ENCODE results near the gene GRIK2. TPM values are rescaled to one million over a fixed set of nuclear protein-coding genes. Genes with fewer than 3 reads are reported as not detected.

The GRIK2 gene
- total RNA-seq, 2 experiments from 2014 or later, result not detected

GRCh38 chr6:101395345-101395744, 1.8 kb downstream of the GRIK2 start:
- DNase-seq (no peak), ATAC-seq (no peak)
- peaks cover 53% of the 10 kb centered on the region for H3K27me3 Mint-ChIP-seq
- no peak for TF ChIP-seq CTCF (IDR thresholded peaks at IDR 0.05)
- CTCF ChIA-PET, result no interaction called here
- peaks cover 2% of the 10 kb centered on the region for H3K36me3 Mint-ChIP-seq (ENCODE audit: low read depth)
- H3K9me3 Mint-ChIP-seq, result peaks cover 4% of the 10 kb centered on the region
- no peak overlapping the region for H3K4me3 Mint-ChIP-seq
- POLR2A ChIA-PET, result no interaction called here
- intact Hi-C loops (cut with micrococcal nuclease), result no loop called here
- peaks cover 2% of the 10 kb centered on the region for H3K4me1 Mint-ChIP-seq (ENCODE audit: low read depth)
- no peak overlapping the region for H3K27ac Mint-ChIP-seq

DNA sequence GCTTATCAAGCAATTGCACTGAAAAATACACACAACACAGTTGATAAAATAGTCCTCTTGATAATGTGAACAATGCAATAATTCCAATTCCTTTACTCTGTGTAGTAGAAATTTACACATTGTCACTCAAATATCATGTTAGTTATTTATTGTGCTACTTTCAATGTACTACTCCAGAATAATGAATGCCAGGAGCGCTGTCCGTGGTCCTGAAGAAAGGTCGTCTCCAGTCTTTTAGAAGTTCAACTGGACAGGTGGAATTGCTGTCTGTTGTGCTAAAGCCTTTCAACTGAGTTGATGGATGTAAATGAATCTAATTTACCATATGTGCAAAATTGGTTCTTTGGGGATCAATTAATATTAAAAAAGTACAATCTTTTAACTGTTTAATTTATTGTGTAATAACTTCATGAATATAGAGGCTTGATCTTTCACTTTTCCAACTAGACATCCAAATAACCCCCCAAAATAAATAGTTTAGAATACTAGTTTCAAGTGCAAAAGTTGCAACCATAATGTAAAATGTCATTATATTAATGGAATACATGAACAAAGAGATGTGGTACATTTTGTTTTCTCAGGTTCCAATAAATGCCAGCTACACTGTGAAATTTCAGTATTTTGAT, 3.2 kb downstream of the GRIK2 start:
- TF ChIP-seq CTCF (IDR thresholded peaks at IDR 0.05), result no peak
- peaks cover 2% of the 10 kb centered on the region for H3K36me3 Mint-ChIP-seq (ENCODE audit: low read depth)
- peaks cover 7% of the 10 kb centered on the region for H3K9me3 Mint-ChIP-seq
- H3K4me1 Mint-ChIP-seq (ENCODE audit: low read depth), result peaks cover 2% of the 10 kb centered on the region
- ATAC-seq (no peak), DNase-seq (peak; percentile 64)
- CTCF ChIA-PET, result no interaction called here
- peaks cover 58% of the 10 kb centered on the region for H3K27me3 Mint-ChIP-seq
- no peak overlapping the region for H3K27ac Mint-ChIP-seq
- POLR2A ChIA-PET, result no interaction called here
- intact Hi-C loops (cut with micrococcal nuclease), result no loop called here
- H3K4me3 Mint-ChIP-seq, result no peak overlapping the region

GRCh38 chr6:101397199-101397598, 3.7 kb downstream of the GRIK2 start:
- Mint-ChIP-seq H3K27me3 (peaks cover 58% of the 10 kb centered on the region), H3K36me3 (ENCODE audit: low read depth) (peaks cover 4% of the 10 kb centered on the region), H3K27ac (no peak overlapping the region), H3K9me3 (peaks cover 9% of the 10 kb centered on the region), H3K4me1 (ENCODE audit: low read depth) (peaks cover 2% of the 10 kb centered on the region), H3K4me3 (no peak overlapping the region)
- DNase-seq (no peak), ATAC-seq (no peak)
- ChIA-PET POLR2A (no interaction called here), CTCF (no interaction called here)
- TF ChIP-seq CTCF (IDR thresholded peaks at IDR 0.05), result no peak
- intact Hi-C loops (cut with micrococcal nuclease), result no loop called here

- ChIA-PET POLR2A (no interaction called here), CTCF (no interaction called here)
- ATAC-seq (no peak), DNase-seq (no peak)
- Mint-ChIP-seq H3K9me3 (peaks cover 9% of the 10 kb centered on the region), H3K36me3 (ENCODE audit: low read depth) (peaks cover 2% of the 10 kb centered on the region), H3K27me3 (peaks cover 58% of the 10 kb centered on the region), H3K4me3 (no peak overlapping the region), H3K4me1 (ENCODE audit: low read depth) (no peaks in the 10 kb centered on the region), H3K27ac (no peak overlapping the region)
- TF ChIP-seq CTCF (IDR thresholded peaks at IDR 0.05), result no peak
- intact Hi-C loops (cut with micrococcal nuclease), result no loop called here
Measured at GRCh38 chr6:101398716-101399615, 5.5 kb downstream of the GRIK2 start.

- POLR2A ChIA-PET, result no interaction called here
Measured at GRCh38 chr6:101399616-101400162, 6.2 kb downstream of the GRIK2 start.

More at GRCh38 chr6:101399616-101400162, 6.2 kb downstream of the GRIK2 start:
- intact Hi-C loops (cut with micrococcal nuclease), result loop anchor here (10.0 kb wide), 1 partner anchor 935 kb away; the partner anchor contains the start of gene SIM1
- no peak for TF ChIP-seq CTCF (IDR thresholded peaks at IDR 0.05)
- ATAC-seq (no peak), DNase-seq (no peak)
- no peaks in the 10 kb centered on the region for H3K4me1 Mint-ChIP-seq (ENCODE audit: low read depth)
- no peak overlapping the region for H3K4me3 Mint-ChIP-seq
- H3K27ac Mint-ChIP-seq, result no peak overlapping the region
- CTCF ChIA-PET, result no interaction called here
- H3K27me3 Mint-ChIP-seq, result peaks cover 55% of the 10 kb centered on the region
- peaks cover 9% of the 10 kb centered on the region for H3K9me3 Mint-ChIP-seq
- peaks cover 2% of the 10 kb centered on the region for H3K36me3 Mint-ChIP-seq (ENCODE audit: low read depth)
